Activated CD4-positive, CD25-positive, alpha-beta regulatory T cell treated with anti-CD3 and anti-CD28 coated beads, Interleukin-2, amount 50 U/mL, for 24 hours (primary cell): ENCODE data around the gene FADS3.
A peak's percentile ranks its signal among the peaks of the same experiment; 100 is the strongest.

Source experiments
- ATAC-seq, 2 donors: fragments of 150-1000 bp; cut with Tn5 transposase; one replicate each; pipeline ENCODE4 v1.10.0; 2021; ENCODE audit warnings: mild to moderate bottlenecking in 1 of 2, moderate library complexity in 1 of 2

The FADS3 gene

GRCh38 chr11:61854206-61854895, 37.0 kb downstream of the FADS3 start:
- no peak for ATAC-seq

- ATAC-seq, result no peak
Measured at GRCh38 chr11:61853698-61854169, 37.6 kb downstream of the FADS3 start.

GRCh38 chr11:61851900-61852295, 39.4 kb downstream of the FADS3 start:
- ATAC-seq, result no peak

GRCh38 chr11:61851113-61851899, 40.0 kb downstream of the FADS3 start:
- no peak for ATAC-seq

- no peak for ATAC-seq
Measured at GRCh38 chr11:61850687-61851086, 40.7 kb downstream of the FADS3 start.

GRCh38 chr11:61848631-61849030, 42.7 kb downstream of the FADS3 start:
- no peak for ATAC-seq

- ATAC-seq, result no peak
Measured at GRCh38 chr11:61847914-61848581, 43.3 kb downstream of the FADS3 start.

- ATAC-seq, result no peak
Measured at GRCh38 chr11:61846362-61847020, 44.9 kb downstream of the FADS3 start.

- no peak for ATAC-seq
Measured at GRCh38 chr11:61844909-61845565, 46.3 kb downstream of the FADS3 start.

GRCh38 chr11:61842528-61842820, 48.9 kb downstream of the FADS3 start:
- ATAC-seq, result no peak

- ATAC-seq, result no peak
Measured at GRCh38 chr11:61841636-61842527, 49.5 kb downstream of the FADS3 start.

- no peak for ATAC-seq
Measured at GRCh38 chr11:61840371-61840770, 51.0 kb downstream of the FADS3 start.

GRCh38 chr11:61839742-61840141, 51.6 kb downstream of the FADS3 start:
- ATAC-seq, result no peak

GRCh38 chr11:61838921-61839320, 52.4 kb downstream of the FADS3 start:
- no peak for ATAC-seq

- ATAC-seq, result no peak
Measured at GRCh38 chr11:61838501-61838900, 52.8 kb downstream of the FADS3 start.

- no peak for ATAC-seq
Measured at GRCh38 chr11:61837411-61838005, 53.8 kb downstream of the FADS3 start.

GRCh38 chr11:61836193-61836592, 55.2 kb downstream of the FADS3 start:
- no peak for ATAC-seq

GRCh38 chr11:61834278-61835048, 56.9 kb downstream of the FADS3 start:
- peak; percentile 60 to 76 for ATAC-seq

- ATAC-seq, result no peak
Measured at GRCh38 chr11:61833926-61834277, 57.4 kb downstream of the FADS3 start.

- no peak for ATAC-seq
Measured at GRCh38 chr11:61833471-61833870, 57.9 kb downstream of the FADS3 start.

GRCh38 chr11:61832754-61833153, 58.6 kb downstream of the FADS3 start:
- no peak for ATAC-seq
